ENCODE measurements around the gene TMEM158. TPM values are rescaled to one million over a fixed set of nuclear protein-coding genes. Genes with fewer than 3 reads are reported as not detected.

The TMEM158 gene
- polyA plus RNA-seq, 1 donor from 2014 or later, result 7.9 TPM

Small RNA genes within 50 kb of the gene (small RNA-seq; reads per million reads assigned to genes)
- 0 to 0.41 (median 0.10) reads per million in 3 experiments for gene RF00012

Other genes starting within 250 kb of the TMEM158 start
- 2.6 and 4.9 TPM in 2 replicates for gene CLEC3B, start 200.0 kb downstream of the TMEM158 start, polyA plus RNA-seq
- not detected in 2 replicates for gene CDCP1, start 79.9 kb downstream of the TMEM158 start, polyA plus RNA-seq
- 9.2 and 11.8 TPM in 2 replicates for gene LARS2, start 162.3 kb upstream of the TMEM158 start, polyA plus RNA-seq